WERI-Rb-1 (cell line): ENCODE results near the gene IRX2.

Experiments used
- DNase-seq: peaks from one replicate; pipeline ENCODE4 v3.0.0-alpha.2; 2020
- H3K27ac ChIP-seq: fragments of 250-450 bp; sonication (Bioruptor Pico); 2 replicates; pipeline ENCODE4 v1.5.1; 2020; ENCODE audit warnings: mild to moderate bottlenecking, moderate library complexity
- H3K27me3 ChIP-seq: fragments of 250-450 bp; sonication (Bioruptor Pico); 2 replicates; pipeline ENCODE4 v1.5.1; 2021; ENCODE audit warnings: mild to moderate bottlenecking, low read depth, moderate library complexity; ENCODE audit not compliant: insufficient read depth, severe bottlenecking
- H3K36me3 ChIP-seq: fragments of 250-450 bp; sonication (Bioruptor Pico); 2 replicates; pipeline ENCODE4 v1.5.1; 2020; ENCODE audit warnings: mild to moderate bottlenecking, moderate library complexity
- H3K4me3 ChIP-seq: 2 replicates; pipeline ENCODE4 v1.5.1; 2011; ENCODE audit warnings: low read depth, mild to moderate bottlenecking, control low read depth, low read length
- H3K9me3 ChIP-seq: fragments of 250-450 bp; sonication (Bioruptor Pico); 2 replicates; pipeline ENCODE4 v1.5.1; 2021; ENCODE audit warnings: mild to moderate bottlenecking, moderate library complexity; ENCODE audit not compliant: severe bottlenecking
- CTCF ChIP-seq: IDR thresholded peaks from 2 replicates; pipeline ENCODE4 v1.5.1; 2011; ENCODE audit warnings: low read depth, mild to moderate bottlenecking, control low read depth, inconsistent platforms, low read length

IRX2 gene

GRCh38 chr5:2697446-2698200, 53.9 kb downstream of the IRX2 start:
- TF ChIP-seq CTCF, result no peak
- Histone ChIP-seq H3K27me3 (no peaks in the 10 kb centered on the region), H3K4me3 (no peak overlapping the region), H3K36me3 (no peaks in the 10 kb centered on the region), H3K9me3 (peaks cover 8% of the 10 kb centered on the region), H3K27ac (no peak overlapping the region)
- no peak for DNase-seq

GRCh38 chr5:2697041-2697440, 54.4 kb downstream of the IRX2 start:
- Histone ChIP-seq H3K27me3 (no peaks in the 10 kb centered on the region), H3K36me3 (no peaks in the 10 kb centered on the region), H3K27ac (no peak overlapping the region), H3K9me3 (peaks cover 9% of the 10 kb centered on the region), H3K4me3 (no peak overlapping the region)
- DNase-seq, result no peak
- no peak for TF ChIP-seq CTCF
